LNCaP clone FGC (cell line): ENCODE data around the gene ATP5PF.
"Not testable (repeated sequence)": the region's sequence is repeated elsewhere in the genome, so short reads cannot be mapped to it uniquely, and the experiment has no call there.

Source experiments
- DNase-seq: peaks from one replicate; pipeline ENCODE4 v3.0.0-alpha.2; 2011; ENCODE audit warnings: low read depth
- H3K4me3 ChIP-seq: 2 replicates; pipeline ENCODE4 v1.5.1; 2011; ENCODE audit warnings: mild to moderate bottlenecking, low read depth, low read length, control low read depth
- TF ChIP-seq, protein P1 (sequence below): IDR thresholded peaks from 2 replicates; pipeline ENCODE4 v1.5.1; 2012; ENCODE audit warnings: mild to moderate bottlenecking; ENCODE audit not compliant: control insufficient read depth, insufficient read depth; ENCODE audit errors: extremely low read depth

ATP5PF gene

DNA sequence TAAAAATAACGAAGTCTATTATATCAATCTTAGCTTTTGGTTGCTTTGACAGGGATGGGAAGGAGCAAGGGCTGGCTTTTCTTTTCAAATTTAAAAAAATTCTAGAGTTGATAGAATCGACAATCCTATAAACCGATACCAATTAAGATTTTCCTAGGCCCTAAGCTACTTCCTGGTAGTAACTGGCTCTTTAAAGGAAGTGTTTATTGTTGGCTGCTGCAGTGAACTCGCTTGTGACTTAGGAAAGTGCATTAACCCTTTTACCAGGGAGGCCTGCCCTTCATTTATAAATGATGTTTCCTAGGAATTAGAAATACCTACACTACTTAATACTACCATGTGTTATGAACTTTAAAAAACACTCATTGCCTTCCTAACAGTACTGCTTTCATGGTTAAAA lies 33.2 kb downstream of the ATP5PF start:
- no peak overlapping the region for H3K4me3 ChIP-seq
- TF ChIP-seq, protein P1, sequence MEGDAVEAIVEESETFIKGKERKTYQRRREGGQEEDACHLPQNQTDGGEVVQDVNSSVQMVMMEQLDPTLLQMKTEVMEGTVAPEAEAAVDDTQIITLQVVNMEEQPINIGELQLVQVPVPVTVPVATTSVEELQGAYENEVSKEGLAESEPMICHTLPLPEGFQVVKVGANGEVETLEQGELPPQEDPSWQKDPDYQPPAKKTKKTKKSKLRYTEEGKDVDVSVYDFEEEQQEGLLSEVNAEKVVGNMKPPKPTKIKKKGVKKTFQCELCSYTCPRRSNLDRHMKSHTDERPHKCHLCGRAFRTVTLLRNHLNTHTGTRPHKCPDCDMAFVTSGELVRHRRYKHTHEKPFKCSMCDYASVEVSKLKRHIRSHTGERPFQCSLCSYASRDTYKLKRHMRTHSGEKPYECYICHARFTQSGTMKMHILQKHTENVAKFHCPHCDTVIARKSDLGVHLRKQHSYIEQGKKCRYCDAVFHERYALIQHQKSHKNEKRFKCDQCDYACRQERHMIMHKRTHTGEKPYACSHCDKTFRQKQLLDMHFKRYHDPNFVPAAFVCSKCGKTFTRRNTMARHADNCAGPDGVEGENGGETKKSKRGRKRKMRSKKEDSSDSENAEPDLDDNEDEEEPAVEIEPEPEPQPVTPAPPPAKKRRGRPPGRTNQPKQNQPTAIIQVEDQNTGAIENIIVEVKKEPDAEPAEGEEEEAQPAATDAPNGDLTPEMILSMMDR: no peak
- DNase-seq: no peak

DNA sequence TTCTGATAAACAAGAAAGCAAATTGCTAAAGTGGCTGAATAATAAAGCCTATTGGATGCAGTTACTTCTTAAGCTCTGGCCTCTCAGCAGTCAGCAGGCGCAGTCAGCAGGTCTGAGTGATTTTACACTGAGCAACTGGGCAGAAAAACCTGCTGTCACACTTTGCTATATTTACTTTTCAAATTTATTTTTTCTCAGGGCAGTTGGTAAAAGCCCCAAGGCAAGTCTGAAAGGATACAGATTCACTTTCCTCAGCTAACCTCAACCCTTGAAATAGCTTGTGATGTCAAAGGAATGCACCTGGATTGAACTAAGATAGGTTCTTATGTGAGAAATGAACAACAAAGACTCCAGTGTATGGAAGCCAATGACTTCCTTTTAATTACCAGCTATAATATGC lies 34.0 kb downstream of the ATP5PF start:
- TF ChIP-seq, protein P1: no peak
- no peak overlapping the region for H3K4me3 ChIP-seq
- DNase-seq: no peak

DNA sequence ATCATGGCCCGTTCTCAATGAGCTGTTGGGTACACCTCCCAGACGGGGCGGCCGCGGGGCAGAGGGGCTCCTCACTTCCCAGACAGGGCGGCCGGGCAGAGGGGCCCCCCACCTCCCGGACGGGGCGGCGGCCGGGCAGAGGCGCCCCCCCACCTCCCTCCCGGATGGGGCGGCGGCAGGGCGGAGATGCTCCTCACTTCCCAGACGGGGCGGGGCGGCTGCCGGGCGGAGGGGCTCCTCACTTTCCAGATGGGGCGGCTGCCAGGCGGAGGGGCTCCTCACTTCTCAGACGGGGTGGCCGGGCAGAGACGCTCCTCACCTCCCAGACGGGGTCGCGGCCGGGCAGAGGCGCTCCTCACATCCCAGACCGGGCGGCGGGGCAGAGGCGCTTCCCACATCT lies 39.2 kb downstream of the ATP5PF start:
- DNase-seq, H3K4me3 ChIP-seq: not testable (repeated sequence)

DNA sequence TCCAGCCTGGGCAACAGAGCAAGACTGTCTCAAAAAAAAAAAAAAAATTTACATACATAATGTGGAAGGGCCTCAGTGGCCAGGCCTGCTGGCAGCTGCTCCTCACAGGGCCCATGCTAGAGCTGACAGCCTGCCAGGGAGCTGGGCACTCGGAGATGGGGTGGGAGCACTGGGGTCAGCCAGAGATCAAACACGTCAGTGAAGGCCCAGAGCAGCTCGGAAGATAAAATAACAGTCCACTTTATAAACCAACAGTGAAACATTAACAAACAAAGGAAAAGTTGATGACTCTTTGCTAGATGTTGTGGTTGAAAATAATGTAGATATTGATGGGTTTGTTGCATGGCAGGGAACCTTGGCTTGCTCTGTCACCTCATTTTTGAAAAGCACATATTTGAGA lies 42.7 kb downstream of the ATP5PF start:
- H3K4me3 ChIP-seq: no peak overlapping the region
- no peak for DNase-seq
- TF ChIP-seq, protein P1: no peak

DNA sequence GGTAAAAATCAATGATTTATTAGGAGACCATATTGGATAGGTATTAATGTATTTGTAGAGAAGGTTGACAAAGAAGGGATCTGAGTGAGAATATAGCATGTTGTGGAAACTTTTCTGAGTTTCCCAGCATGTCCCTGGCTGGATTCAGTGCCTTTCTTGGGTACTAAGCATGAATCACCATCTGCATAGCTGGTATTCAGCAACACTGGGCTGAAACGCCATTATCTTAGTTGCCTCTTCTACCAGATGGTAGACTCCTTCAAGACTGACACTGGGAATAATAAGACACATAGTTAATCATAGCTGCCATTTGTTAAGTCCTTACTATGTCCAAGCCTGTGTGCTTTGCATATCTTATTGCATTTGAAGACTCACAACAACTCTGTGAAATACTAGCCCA lies 45.5 kb downstream of the ATP5PF start:
- H3K4me3 ChIP-seq: no peak overlapping the region
- TF ChIP-seq, protein P1: no peak
- DNase-seq: no peak

DNA sequence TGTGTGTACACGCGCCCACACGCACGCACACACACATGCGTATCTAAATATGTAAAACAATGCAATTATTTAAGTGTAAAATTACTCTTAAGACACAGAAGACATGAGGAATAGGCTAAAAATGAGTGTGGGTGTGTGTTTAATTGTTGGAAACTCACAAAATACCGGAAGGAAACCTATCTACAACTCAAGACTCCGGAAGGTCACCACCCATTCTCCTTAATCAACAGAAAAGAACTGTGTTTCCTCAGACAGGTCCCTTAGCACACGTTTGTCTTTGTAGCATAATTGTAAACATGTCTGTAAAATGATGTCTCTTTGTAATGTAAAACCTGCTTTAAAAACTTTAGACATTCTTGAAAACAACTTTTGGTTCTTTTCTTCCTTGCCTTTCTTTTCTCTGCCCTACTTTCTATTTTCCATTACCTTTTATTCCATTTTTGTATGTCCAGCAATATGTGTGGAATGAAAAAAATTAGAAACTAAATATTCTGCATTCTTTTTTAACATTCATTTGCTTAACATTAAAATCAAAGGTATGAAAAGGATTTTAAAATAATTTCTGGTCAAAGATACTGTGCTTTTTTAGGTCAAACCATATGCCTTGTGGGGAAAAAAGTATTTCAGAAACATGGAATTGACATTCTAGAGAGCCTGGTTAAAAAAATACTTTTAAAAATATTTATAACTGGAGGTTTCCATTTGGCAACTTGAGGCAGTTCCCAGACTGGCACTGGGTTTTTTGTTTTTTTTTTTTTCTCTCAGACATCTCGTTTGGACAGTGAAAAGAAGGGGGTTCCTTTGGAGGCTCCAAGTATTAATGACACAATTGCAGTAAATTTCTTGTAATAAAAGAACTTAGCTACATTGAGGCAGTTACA lies 46.2 kb downstream of the ATP5PF start:
- DNase-seq: no peak
- TF ChIP-seq, protein P1: no peak
- no peak overlapping the region for H3K4me3 ChIP-seq

DNA sequence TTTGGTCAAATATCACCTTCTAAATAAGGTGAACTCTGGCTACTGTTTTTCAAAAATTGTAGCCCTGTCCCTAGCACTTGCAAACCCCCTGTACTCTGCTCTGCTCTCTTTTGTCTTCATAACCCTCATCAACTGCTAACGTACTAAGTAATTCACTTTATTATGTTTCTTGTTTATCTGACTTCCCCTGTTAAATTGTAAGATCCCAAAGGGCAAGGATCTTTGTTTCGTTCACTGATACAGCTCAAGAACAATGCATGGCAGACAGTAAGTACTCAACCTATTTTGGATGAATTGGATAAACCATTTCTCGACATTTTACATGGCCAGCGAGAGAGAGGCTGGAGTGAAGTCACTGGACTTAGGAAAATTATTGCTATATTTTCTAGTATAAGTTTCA lies 46.9 kb downstream of the ATP5PF start:
- DNase-seq: no peak
- TF ChIP-seq, protein P1: no peak

More for the DNA sequence above, 46.9 kb downstream of the ATP5PF start:
- H3K4me3 ChIP-seq: no peak overlapping the region
